Kasumi-1 (cell line): ENCODE measurements around the gene FAM76B.
"Not testable (repeated sequence)": the region's sequence is repeated elsewhere in the genome, so short reads cannot be mapped to it uniquely, and the experiment has no call there.

ENCODE experiments used
- DNase-seq, 2 experiments: peaks; one replicate each; lab custom pipeline; 2025; lab: John Stamatoyannopoulos, UW

Gene FAM76B

GRCh38 chr11:95789506-95790122, at the start of gene FAM76B:
FAM76B (minus strand) TSS chr11:95789782; CDS start chr11:95789478, 304 bp downstream.
- peak; percentile 97 to 99 for DNase-seq

GRCh38 chr11:95835768-95836488, 46.3 kb upstream of the FAM76B start:
- peak; percentile 73 to 79 for DNase-seq

GRCh38 chr11:95835351-95835750, 45.8 kb upstream of the FAM76B start:
- no peak for DNase-seq

GRCh38 chr11:95833378-95833777, 43.8 kb upstream of the FAM76B start:
- DNase-seq: no peak

- no peak for DNase-seq
Measured at GRCh38 chr11:95832763-95833162, 43.2 kb upstream of the FAM76B start.

GRCh38 chr11:95831198-95831883, 41.8 kb upstream of the FAM76B start:
- peak in 1 of 2 experiments; percentile 39 for DNase-seq

GRCh38 chr11:95829580-95830259, 40.1 kb upstream of the FAM76B start:
- no peak for DNase-seq

- no peak for DNase-seq
Measured at GRCh38 chr11:95827696-95828095, 38.1 kb upstream of the FAM76B start.

- no peak for DNase-seq
Measured at GRCh38 chr11:95821640-95822039, 32.1 kb upstream of the FAM76B start.

- DNase-seq: peak in 1 of 2 experiments; percentile 12
Measured at GRCh38 chr11:95816037-95816436, 26.5 kb upstream of the FAM76B start.

GRCh38 chr11:95811052-95811451, 21.5 kb upstream of the FAM76B start:
- DNase-seq: not testable (repeated sequence)

GRCh38 chr11:95806464-95806863, 16.9 kb upstream of the FAM76B start:
- DNase-seq: not testable (repeated sequence)

- DNase-seq: no peak
Measured at GRCh38 chr11:95805869-95806268, 16.3 kb upstream of the FAM76B start.

- DNase-seq: no peak
Measured at GRCh38 chr11:95803973-95804372, 14.4 kb upstream of the FAM76B start.

GRCh38 chr11:95802806-95803205, 13.2 kb upstream of the FAM76B start:
- no peak for DNase-seq

GRCh38 chr11:95800438-95800837, 10.9 kb upstream of the FAM76B start:
- DNase-seq: no peak

- no peak for DNase-seq
Measured at GRCh38 chr11:95799546-95799945, 10.0 kb upstream of the FAM76B start.

GRCh38 chr11:95796501-95796900, 6.9 kb upstream of the FAM76B start:
- DNase-seq: no peak

GRCh38 chr11:95795627-95796295, 6.2 kb upstream of the FAM76B start:
- no peak for DNase-seq

GRCh38 chr11:95794086-95794485, 4.5 kb upstream of the FAM76B start:
- DNase-seq: no peak

- no peak for DNase-seq
Measured at GRCh38 chr11:95793116-95793515, 3.5 kb upstream of the FAM76B start.

- DNase-seq: no peak
Measured at GRCh38 chr11:95792700-95793099, 3.1 kb upstream of the FAM76B start.
